DOHH2 (cell line): ENCODE data around the gene BRINP2.

Experiments
- H3F3A ChIP-seq: fragments of 200-600 bp; sonication (generic), shearing (Covaris generic); 2 replicates; pipeline ENCODE4 v1.6.0; 2016; ENCODE audit warnings: antibody characterized with exemption, mild to moderate bottlenecking; ENCODE audit not compliant: control insufficient read depth, insufficient read depth
- H3K27ac ChIP-seq: fragments of 200-600 bp; sonication (generic); 2 replicates; pipeline ENCODE4 v1.5.1; 2014; ENCODE audit warnings: low read depth, mild to moderate bottlenecking, low read length, moderate library complexity
- H3K27me3 ChIP-seq: fragments of 200-600 bp; sonication (generic); 2 replicates; pipeline ENCODE4 v1.6.1; 2014; ENCODE audit warnings: mild to moderate bottlenecking, low read length, mixed read lengths; ENCODE audit not compliant: control insufficient read depth
- H3K36me3 ChIP-seq: fragments of 200-600 bp; sonication (generic); 2 replicates; pipeline ENCODE4 v1.6.1; 2014; ENCODE audit warnings: mild to moderate bottlenecking, low read length, moderate library complexity, mixed read lengths; ENCODE audit not compliant: control insufficient read depth
- H3K4me1 ChIP-seq: fragments of 200-600 bp; sonication (generic); 2 replicates; pipeline ENCODE4 v1.6.1; 2014; ENCODE audit warnings: mild to moderate bottlenecking, low read length, mixed read lengths; ENCODE audit not compliant: control insufficient read depth
- H3K4me2 ChIP-seq: fragments of 200-600 bp; sonication (generic); 2 replicates; pipeline ENCODE4 v1.6.0; 2014; ENCODE audit warnings: mild to moderate bottlenecking, low read length, moderate library complexity
- H3K4me3 ChIP-seq: fragments of 200-600 bp; sonication (generic); 2 replicates; pipeline ENCODE4 v1.5.1; 2014; ENCODE audit warnings: mild to moderate bottlenecking, low read length, mixed read lengths
- H3K79me2 ChIP-seq: fragments of 200-600 bp; sonication (generic); 2 replicates; pipeline ENCODE4 v1.6.1; 2014; ENCODE audit warnings: mild to moderate bottlenecking, low read length, mixed read lengths; ENCODE audit not compliant: control insufficient read depth
- H3K9me2 ChIP-seq: fragments of 200-600 bp; sonication (generic); replicated peaks from 2 replicates; pipeline ENCODE4 v1.6.1; 2014; ENCODE audit warnings: mild to moderate bottlenecking, low read length, mixed read lengths; ENCODE audit not compliant: control insufficient read depth
- H3K9me3 ChIP-seq: fragments of 200-600 bp; sonication (generic); 2 replicates; pipeline ENCODE4 v1.6.1; 2014; ENCODE audit warnings: antibody characterized with exemption, low read length, mixed read lengths; ENCODE audit not compliant: control insufficient read depth, insufficient read depth
- H4K20me1 ChIP-seq: fragments of 200-600 bp; sonication (generic); 2 replicates; pipeline ENCODE4 v1.6.0; 2014; ENCODE audit warnings: low read depth, mild to moderate bottlenecking, antibody characterized with exemption, low read length, moderate library complexity; ENCODE audit not compliant: control insufficient read depth, insufficient read depth
- CTCF ChIP-seq: fragments of 200-600 bp; sonication (generic); IDR thresholded peaks from one replicate; pipeline ENCODE4 v1.5.1; 2014; ENCODE audit warnings: antibody characterized with exemption, mild to moderate bottlenecking, low read depth, low read length; ENCODE audit not compliant: poor library complexity, severe bottlenecking
- EZH2phosphoT487 ChIP-seq: fragments of 200-600 bp; sonication (generic); IDR thresholded peaks from 2 replicates; pipeline ENCODE4 v1.6.1; 2017; ENCODE audit warnings: borderline replicate concordance, mild to moderate bottlenecking, antibody characterized with exemption, low read length, moderate library complexity, mixed read lengths

The BRINP2 gene

GRCh38 chr1:177306019-177306415 lies 135.3 kb downstream of the BRINP2 start:
- H3K9me2 ChIP-seq = no peaks in the 10 kb centered on the region
- H3K27ac ChIP-seq = no peak overlapping the region
- no peak overlapping the region for H3K4me3 ChIP-seq
- no peaks in the 10 kb centered on the region for H3F3A ChIP-seq
- no peaks in the 10 kb centered on the region for H3K79me2 ChIP-seq
- no peaks in the 10 kb centered on the region for H3K9me3 ChIP-seq
- no peaks in the 10 kb centered on the region for H3K4me1 ChIP-seq
- H3K27me3 ChIP-seq = no peaks in the 10 kb centered on the region
- H3K4me2 ChIP-seq = no peak overlapping the region
- TF ChIP-seq CTCF (no peak), EZH2phosphoT487 (no peak)
- H3K36me3 ChIP-seq = no peaks in the 10 kb centered on the region
- no peaks in the 10 kb centered on the region for H4K20me1 ChIP-seq

- Histone ChIP-seq H3K36me3 (no peaks in the 10 kb centered on the region), H3K4me3 (no peak overlapping the region), H3K4me2 (no peak overlapping the region), H3K9me2 (no peaks in the 10 kb centered on the region), H3K4me1 (no peaks in the 10 kb centered on the region), H3K27me3 (no peaks in the 10 kb centered on the region), H3K79me2 (no peaks in the 10 kb centered on the region), H3F3A (no peaks in the 10 kb centered on the region), H3K9me3 (no peaks in the 10 kb centered on the region), H4K20me1 (no peaks in the 10 kb centered on the region), H3K27ac (no peak overlapping the region)
- TF ChIP-seq CTCF (no peak), EZH2phosphoT487 (no peak)
These were observed 136.2 kb downstream of the BRINP2 start for GRCh38 chr1:177306981-177307380.

GRCh38 chr1:177307771-177308170 lies 137.0 kb downstream of the BRINP2 start:
- Histone ChIP-seq H3K27ac (no peak overlapping the region), H3K4me3 (no peak overlapping the region), H3K4me2 (no peak overlapping the region), H3F3A (no peaks in the 10 kb centered on the region), H3K9me3 (no peaks in the 10 kb centered on the region), H3K79me2 (no peaks in the 10 kb centered on the region), H4K20me1 (no peaks in the 10 kb centered on the region), H3K27me3 (no peaks in the 10 kb centered on the region), H3K9me2 (no peaks in the 10 kb centered on the region), H3K36me3 (no peaks in the 10 kb centered on the region), H3K4me1 (no peaks in the 10 kb centered on the region)
- TF ChIP-seq EZH2phosphoT487 (no peak), CTCF (no peak)

- Histone ChIP-seq H3K27me3 (no peaks in the 10 kb centered on the region), H3K4me3 (no peak overlapping the region), H3K36me3 (no peaks in the 10 kb centered on the region), H3K4me1 (peaks cover 7% of the 10 kb centered on the region), H3K9me3 (no peaks in the 10 kb centered on the region), H3K9me2 (no peaks in the 10 kb centered on the region), H3K27ac (no peak overlapping the region), H3F3A (no peaks in the 10 kb centered on the region), H4K20me1 (no peaks in the 10 kb centered on the region), H3K79me2 (no peaks in the 10 kb centered on the region), H3K4me2 (no peak overlapping the region)
- no peak for TF ChIP-seq CTCF
- TF ChIP-seq EZH2phosphoT487 = no peak
These were observed 139.1 kb downstream of the BRINP2 start for GRCh38 chr1:177309880-177310279.
